ENCODE results near the gene AKNA.

AKNA gene

DNA sequence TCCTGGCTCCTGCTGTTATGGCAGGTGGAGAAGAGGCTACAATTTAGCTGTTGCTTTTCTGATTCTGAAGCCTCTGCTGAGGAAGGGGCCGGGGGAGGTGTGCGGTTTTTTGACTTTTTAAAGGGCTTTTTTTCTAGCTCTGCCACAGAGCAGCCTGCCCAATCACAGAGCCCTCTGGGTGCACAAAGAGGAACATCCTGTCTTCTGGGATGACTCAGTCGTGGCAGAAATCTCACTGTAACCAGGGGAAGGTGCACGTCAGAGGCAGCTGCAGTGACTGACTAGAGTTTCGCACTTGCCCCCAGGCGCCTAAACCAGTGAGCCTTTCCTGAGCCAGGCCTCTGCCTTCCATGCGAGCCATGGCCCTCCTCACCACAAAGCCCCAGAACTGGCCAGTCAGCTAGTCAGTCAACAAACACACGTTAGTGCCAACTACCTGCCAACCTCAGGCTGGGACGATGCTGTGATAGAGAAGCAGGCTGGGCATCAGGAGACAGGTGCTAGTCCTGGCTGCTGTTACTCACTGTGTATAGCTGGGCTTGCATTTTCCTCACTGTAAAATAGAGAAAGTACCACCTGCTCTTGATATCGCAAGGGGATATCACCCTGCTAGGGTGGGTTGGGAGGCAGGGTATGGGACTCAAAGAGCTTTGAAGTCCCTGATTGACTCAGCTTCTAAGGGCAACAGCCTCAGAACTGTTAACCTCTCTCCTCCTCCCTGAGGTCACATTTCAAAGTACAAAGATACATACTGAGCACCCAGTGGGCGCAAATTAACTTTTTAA is 2.2 kb downstream of the AKNA start:
- POLR2A ChIA-PET (ENCODE audit: low non-redundant PET): interaction anchor here (0.6 kb wide), 3 partner anchors 35 to 1903 kb away, joined by 3 to 4 read pairs (median 4); no protein-coding TSS in a partner anchor
- CTCF ChIA-PET: interaction anchor here (0.5 to 1.2 kb wide), 4 partner anchors 16 to 259 kb away, joined by 4 to 5 read pairs (median 4); no protein-coding TSS in a partner anchor
- peak overlapping the region; percentile 82 for H3K27ac ChIP-seq
- peak; percentile 95 for DNase-seq (ENCODE audit: low spot score)
- TF ChIP-seq CTCF (conservative IDR thresholded peaks at IDR 0.05; ENCODE audit: low read depth): no peak

- ChIA-PET POLR2A (ENCODE audit: low non-redundant PET) (interaction anchor here (0.6 kb wide), 1 partner anchor 537 kb away, joined by 4 read pairs; no protein-coding TSS in a partner anchor), CTCF (interaction anchor here (0.5 kb wide), 2 partner anchors 142 to 259 kb away, joined by 4 to 5 read pairs; no protein-coding TSS in a partner anchor)
- no peak for DNase-seq (ENCODE audit: low spot score)
- no peak for TF ChIP-seq CTCF (conservative IDR thresholded peaks at IDR 0.05; ENCODE audit: low read depth)
- peak overlapping the region; percentile 82 for H3K27ac ChIP-seq
These were observed 2.9 kb downstream of the AKNA start for GRCh38 chr9:114384836-114385396.

DNA sequence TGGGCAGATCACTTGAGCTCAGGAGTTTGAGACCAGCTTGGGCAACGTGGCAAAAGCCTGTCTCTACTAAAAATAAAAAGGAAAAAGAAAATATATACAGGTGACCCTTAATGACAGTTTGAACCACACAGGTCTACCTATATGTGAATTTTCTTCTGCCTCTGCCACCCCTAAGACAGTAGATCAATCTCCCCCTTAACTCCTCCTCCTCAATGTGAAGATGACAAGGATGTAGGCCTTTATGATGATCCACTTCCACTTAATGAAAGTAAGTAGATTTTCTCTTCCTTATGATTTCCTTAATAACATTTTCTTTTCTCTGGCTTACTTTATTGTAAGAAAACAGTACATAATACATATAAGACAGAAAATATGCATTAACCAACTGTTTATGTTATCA is 3.4 kb downstream of the AKNA start:
- POLR2A ChIA-PET (ENCODE audit: low non-redundant PET): no interaction called here
- TF ChIP-seq CTCF (conservative IDR thresholded peaks at IDR 0.05; ENCODE audit: low read depth): no peak
- H3K27ac ChIP-seq: no peak overlapping the region; the same call in 1 of the 2 replicates
- CTCF ChIA-PET: interaction anchor here (0.6 kb wide), 1 partner anchor 123 kb away, joined by 3 read pairs; no protein-coding TSS in a partner anchor
- no peak for DNase-seq (ENCODE audit: low spot score)

GRCh38 chr9:114383521-114384231 is 4.1 kb downstream of the AKNA start:
- TF ChIP-seq CTCF (conservative IDR thresholded peaks at IDR 0.05; ENCODE audit: low read depth): no peak
- H3K27ac ChIP-seq: peak overlapping the region; percentile 30
- CTCF ChIA-PET: interaction anchor here (0.6 kb wide), 2 partner anchors 40 to 124 kb away, joined by 3 read pairs; no protein-coding TSS in a partner anchor
- no peak for DNase-seq (ENCODE audit: low spot score)
- POLR2A ChIA-PET (ENCODE audit: low non-redundant PET): no interaction called here

DNA sequence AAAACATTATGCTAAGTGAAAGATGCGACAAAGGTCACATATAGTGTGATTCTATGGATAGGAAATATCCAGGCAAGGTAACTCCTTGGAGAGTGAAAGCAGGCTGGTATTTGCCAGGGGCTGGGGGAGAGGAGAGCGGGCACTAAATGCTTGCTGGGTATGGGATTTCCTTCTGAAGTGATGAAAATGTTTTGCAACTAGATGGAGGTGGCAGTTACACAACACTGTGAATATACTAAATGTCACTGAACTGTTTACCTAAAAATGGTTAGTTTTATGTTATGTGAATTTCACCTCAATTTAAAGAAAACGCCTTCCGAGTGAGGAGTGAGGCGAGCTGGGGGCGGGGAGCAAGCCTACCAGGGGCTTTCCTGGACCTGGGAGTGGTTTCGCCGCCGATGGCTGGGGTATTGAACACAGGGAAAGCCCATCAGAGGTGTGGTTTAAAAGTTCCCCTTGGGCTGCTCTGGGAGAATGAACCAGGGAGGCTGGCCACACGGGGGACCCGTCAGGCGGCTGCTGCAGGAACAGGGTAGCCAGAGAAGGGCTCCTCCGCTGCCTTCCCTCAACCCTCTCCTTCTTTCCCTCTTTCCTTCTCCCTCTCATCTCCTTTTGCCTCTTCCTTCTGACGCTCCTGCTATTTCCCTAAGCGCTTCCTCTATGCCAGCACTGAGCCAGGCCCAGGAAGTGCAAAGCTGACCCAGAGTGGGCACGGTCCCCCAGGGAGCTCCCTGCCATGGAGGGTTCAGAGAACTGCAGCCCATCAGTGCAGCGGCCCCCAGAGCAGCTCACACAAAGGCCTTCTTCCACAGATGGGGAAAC is 4.9 kb downstream of the AKNA start:
- H3K27ac ChIP-seq: peak overlapping the region; percentile 30
- DNase-seq (ENCODE audit: low spot score): no peak
- CTCF ChIA-PET: no interaction called here
- TF ChIP-seq CTCF (conservative IDR thresholded peaks at IDR 0.05; ENCODE audit: low read depth): no peak
- POLR2A ChIA-PET (ENCODE audit: low non-redundant PET): no interaction called here

Measured in RWPE1 (cell line).